Adipose tissue (tissue), 3 donors: ENCODE measurements around the gene ANK3. TPM values are rescaled to one million over a fixed set of nuclear protein-coding genes. Genes with fewer than 3 reads are reported as not detected.

Experiments used
- H3K27ac ChIP-seq: one replicate; pipeline ENCODE4 v1.5.1; 2013; ENCODE audit warnings: low read depth, low read length
- WGBS, 3 donors: extraction: QIAGEN DNeasy Blood & Tissue Kit; methylation state at CpG; one replicate each; pipeline ENCODE4 v1.1.7; 2013; 5-methylcytosine and 5-hydroxymethylcytosine counted together
- polyA plus RNA-seq, 3 donors: library from polyadenylated mRNA; stranded (reverse); fragments of 200-250 nt; gene quantifications; one replicate each; pipeline ENCODE4 v1.2.3, GENCODE V29; 2013
- donor health status: healthy with polysubstance abuse.
- donor health status: Bipolar disorder and iron deficiency.
- donor health status: healthy.

The ANK3 gene
- polyA plus RNA-seq, 3 donors, result 5.1 to 10.7 (median 7.9) TPM

DNA sequence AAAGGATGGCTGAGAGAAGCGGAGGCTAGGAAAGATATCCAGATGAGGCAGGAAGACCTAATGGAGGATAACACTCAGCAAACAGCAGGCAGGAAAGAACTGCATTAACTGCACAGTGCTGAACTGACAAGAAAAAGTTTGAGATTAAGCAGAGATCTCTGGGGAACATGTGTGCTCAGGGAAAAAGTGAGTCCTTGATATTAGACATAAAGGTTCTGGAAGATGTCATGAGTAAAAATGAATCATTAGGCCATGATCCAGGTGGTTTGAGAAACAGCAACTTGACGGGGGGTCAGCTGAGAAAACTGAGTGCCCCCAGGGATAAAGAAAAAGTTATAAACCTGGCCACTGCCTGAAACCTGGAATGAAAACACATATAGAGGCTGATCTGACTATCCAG, 27.3 kb upstream of the ANK3 start:
- H3K27ac ChIP-seq, result no peak overlapping the region
- WGBS, 3 donors, result 80 to 96% (median 88%) methylated on average over 2 of the region's 2 CpGs

GRCh38 chr10:60414877-60415585, 25.4 kb upstream of the ANK3 start:
- H3K27ac ChIP-seq, result no peak overlapping the region
- WGBS, 3 donors, result 63 to 78% (median 70%) methylated on average over 12 of the region's 12 CpGs

GRCh38 chr10:60414111-60414510, 24.4 kb upstream of the ANK3 start:
- no peak overlapping the region for H3K27ac ChIP-seq
- WGBS, 3 donors, result 88 to 94% (median 92%) methylated on average over 2 of the region's 2 CpGs

DNA sequence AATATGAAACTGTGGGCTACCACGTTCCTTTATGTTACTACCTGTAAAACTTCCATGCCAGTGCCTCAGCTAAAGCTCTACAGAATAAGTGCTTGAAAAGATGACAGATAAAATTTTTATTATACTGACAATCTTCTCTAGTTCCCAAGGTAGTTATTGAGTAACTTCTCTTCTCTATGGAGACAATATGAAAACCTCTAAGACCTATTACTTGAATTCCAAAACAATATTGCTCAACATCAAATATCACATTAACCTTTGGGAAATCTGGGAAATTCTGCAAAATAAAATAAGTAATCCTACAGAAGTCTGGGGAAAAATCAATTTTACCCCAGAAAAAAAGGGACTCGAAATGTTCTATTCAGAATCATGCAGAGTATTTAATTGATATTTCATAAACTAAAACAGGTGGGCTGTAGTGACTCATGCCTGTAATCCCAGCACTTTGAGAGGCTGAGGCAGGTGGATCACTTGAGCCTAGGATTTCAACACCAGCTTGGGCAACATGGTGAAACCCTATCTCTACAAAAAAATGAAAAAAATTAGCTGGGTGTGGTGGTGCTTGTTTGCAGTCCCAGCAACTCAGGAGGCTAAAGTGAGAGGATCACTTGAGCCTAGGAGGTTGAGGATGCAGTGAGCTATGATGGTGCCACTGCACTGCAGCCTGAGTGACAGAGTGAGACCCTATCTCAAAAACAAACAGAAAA, 23.8 kb upstream of the ANK3 start:
- whole genome bisulfite sequencing, 3 donors, result 84 to 89% (median 85%) methylated on average over 2 of the region's 2 CpGs
- H3K27ac ChIP-seq, result no peak overlapping the region

DNA sequence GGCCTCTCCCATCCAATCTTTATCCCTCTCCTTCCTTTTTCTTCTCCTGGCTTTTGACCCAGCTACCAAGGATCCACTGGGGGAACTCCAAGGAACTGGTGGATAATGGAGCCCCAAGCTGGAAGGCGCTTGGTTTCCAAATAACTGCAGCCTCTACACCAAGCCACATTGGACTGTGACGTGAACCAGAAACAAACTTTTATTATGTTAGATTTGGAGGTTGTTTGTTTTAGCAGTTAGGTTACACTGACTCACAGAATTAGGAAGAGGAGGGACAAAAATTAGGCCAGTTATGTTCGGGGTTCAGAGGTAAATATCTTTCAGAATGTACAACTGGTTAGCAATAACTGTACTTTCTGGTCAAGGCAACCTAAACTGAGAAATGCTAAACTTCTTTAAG, 21.3 kb upstream of the ANK3 start:
- 90 to 96% (median 92%) methylated on average over 3 of the region's 3 CpGs for WGBS, 3 donors
- no peak overlapping the region for H3K27ac ChIP-seq

DNA sequence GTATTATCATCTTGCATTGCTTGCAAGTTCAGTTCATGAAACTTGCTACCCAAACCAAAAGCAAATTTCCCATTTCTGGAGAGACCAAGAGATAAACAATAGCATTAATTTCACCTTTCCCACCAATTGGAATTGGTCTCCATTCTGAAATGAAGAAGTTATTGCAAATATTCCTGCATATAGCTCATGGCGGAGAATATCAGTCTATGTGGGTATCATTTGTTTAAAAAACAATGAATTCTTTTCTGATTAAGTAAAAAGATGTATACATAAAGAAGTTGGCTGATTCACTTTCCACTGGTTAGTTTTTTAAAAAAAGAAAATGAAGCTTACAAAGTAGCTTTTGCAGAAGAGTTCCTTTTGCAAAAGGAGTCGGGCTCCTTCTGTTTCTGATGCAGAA, 19.5 kb upstream of the ANK3 start:
- no peak overlapping the region for H3K27ac ChIP-seq
- WGBS, 3 donors, result 90 to 100% (median 93%) methylated on average over 2 of the region's 2 CpGs

DNA sequence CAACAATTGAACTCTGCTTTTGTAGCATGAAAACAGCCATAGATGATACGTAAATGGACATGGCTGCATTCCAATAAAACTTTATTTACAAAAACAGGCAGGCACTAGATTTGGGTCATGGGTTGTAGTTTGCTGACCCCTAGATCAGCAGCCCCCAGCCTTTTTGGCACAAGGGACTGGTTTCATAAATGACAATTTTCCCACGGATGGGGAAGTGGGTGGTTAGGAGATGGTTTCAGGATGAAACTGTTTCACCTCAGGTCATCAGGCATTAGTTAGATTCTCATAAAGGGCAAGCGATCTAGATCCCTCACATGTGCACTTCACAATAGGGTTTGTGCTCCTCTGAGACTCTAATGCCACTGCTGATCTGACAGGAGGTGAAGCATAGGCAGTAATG, 16.5 kb upstream of the ANK3 start:
- 90 to 94% (median 91%) methylated on average over 3 of the region's 3 CpGs for WGBS, 3 donors
- no peak overlapping the region for H3K27ac ChIP-seq

DNA sequence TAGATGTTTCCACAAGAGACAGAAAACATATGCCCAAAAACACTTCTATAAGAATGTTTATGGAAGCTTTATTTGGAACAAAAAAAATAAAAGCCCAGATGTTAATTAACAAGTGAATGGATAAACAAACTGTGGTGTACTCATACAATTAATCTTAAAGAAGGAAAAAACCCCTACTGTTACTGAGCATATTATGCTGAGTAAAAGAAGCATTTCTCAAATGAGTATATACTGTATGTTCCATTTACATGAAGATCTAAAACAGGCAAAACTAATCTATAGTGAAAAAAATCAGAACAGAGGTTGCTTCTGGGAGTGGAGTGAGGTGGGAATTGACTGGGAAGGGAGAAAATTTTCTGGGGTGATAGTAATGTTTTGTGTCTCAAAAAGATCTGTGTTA, 15.5 kb upstream of the ANK3 start:
- no peak overlapping the region for H3K27ac ChIP-seq

GRCh38 chr10:60403168-60403873, 13.6 kb upstream of the ANK3 start:
- WGBS, 3 donors, result 90 to 97% (median 93%) methylated on average over 8 of the region's 8 CpGs
- no peak overlapping the region for H3K27ac ChIP-seq

- H3K27ac ChIP-seq, result no peak overlapping the region
Measured at GRCh38 chr10:60400366-60400765, 10.7 kb upstream of the ANK3 start.

DNA sequence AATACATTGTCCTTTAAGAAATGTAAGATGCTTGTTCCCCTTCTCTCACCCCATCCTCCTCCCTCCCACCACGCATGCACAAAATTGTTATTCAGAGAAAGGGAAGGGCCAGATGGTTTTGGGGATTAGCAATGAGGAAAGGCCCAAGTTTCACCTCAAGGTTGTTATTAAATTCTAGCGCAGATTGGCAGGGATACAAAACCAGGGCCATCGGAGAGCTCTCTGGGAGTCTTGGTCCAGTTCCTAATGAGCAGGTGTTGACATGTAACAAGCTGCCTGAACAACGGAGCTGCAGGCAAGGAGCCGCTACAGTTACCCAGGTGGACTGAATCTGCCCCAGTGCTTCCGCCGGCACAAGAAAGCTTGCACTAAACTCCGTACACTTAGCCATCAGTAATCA, 9.7 kb upstream of the ANK3 start:
- WGBS, 3 donors, result 83 to 93% (median 86%) methylated on average over 8 of the region's 8 CpGs

GRCh38 chr10:60397792-60398191, 8.1 kb upstream of the ANK3 start:
- H3K27ac ChIP-seq, result no peak overlapping the region
- 70 to 83% (median 80%) methylated on average over 2 of the region's 2 CpGs for WGBS, 3 donors

More for the DNA sequence above, 9.7 kb upstream of the ANK3 start:
- no peak overlapping the region for H3K27ac ChIP-seq

GRCh38 chr10:60396766-60397165, 7.1 kb upstream of the ANK3 start:
- no peak overlapping the region for H3K27ac ChIP-seq
- WGBS, 3 donors, result 88 to 96% (median 90%) methylated on average over 3 of the region's 3 CpGs

GRCh38 chr10:60395711-60396110, 6.0 kb upstream of the ANK3 start:
- no peak overlapping the region for H3K27ac ChIP-seq
- 94 to 95% (median 94%) methylated on average over 7 of the region's 7 CpGs for WGBS, 3 donors

GRCh38 chr10:60394446-60394845, 4.8 kb upstream of the ANK3 start:
- no peak overlapping the region for H3K27ac ChIP-seq
- 74 to 87% (median 81%) methylated on average over 2 of the region's 2 CpGs for WGBS, 3 donors

DNA sequence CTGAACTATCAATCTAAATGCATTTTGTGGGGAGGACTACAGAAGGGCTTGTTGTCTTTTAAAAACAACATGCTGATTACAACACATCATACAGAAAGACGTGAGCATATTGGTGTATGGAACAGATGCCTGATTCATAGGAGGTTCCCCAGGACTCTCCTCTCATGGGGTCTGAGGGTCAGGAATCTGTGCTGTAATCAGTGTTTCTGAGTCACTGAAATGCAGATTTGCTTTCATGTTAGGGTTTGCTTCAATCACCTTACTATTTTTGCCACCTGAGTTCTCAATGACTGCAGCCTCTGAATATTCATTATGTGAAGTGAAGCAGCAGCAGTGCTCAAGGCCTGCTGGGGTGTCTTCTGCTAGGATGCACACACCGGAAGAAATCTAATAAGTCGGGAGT, 550 bp upstream of the ANK3 start:
- H3K27ac ChIP-seq, result no peak overlapping the region
- WGBS, 3 donors, result 72 to 88% (median 72%) methylated on average over 3 of the region's 3 CpGs

DNA sequence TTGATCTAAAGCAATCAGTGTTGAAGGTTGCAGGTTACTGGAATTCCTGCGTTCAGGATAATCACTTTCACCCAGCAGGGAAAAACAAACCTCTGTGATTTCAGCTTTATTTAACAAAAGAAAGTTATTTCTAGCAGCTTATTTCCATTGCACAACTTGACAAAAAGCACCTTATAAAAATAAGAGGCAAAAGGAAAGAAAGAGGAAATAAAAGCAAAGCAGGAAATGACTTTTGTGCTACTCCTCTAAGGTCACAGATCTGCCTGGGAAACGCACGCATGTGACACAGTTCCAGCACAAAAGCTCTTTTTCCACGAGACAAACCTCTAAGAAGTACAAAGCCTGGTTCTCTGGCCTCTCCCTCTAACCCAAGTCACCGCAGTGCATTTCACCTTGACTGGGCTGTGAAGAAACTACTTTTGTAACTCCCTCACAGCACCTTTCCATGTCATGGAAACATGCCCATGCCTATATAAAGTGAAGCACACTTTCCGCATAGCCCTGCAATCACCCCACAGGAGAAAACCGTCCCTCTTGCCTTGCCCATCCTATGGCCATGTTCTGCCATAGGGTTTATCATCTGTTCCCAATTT, 870 bp downstream of the ANK3 start:
- WGBS, 3 donors, result 47 to 61% (median 53%) methylated on average over 7 of the region's 7 CpGs
- no peak overlapping the region for H3K27ac ChIP-seq

DNA sequence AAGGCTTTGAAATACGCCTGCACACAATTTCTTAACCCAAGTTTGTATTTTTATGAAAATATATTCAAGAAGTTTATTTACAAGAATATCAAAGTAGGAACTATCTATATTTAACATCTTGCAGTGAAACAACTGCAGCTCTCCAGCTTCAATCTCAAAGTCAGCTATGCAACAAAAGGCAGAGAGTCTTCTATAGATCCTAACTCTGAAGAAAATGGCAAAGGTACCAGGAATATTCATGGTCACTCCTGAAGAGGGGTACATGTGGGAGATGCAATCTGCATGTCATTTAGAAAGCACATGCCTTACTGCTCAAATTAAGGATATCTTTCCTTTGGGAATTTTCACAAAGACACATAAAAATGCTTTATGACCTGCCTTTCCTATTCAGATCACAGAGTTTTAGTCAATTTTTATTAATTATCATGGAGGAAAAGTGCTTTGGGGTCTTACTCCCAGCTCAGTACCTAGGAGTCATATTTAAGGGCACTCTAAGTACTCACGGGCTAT, 1.5 kb downstream of the ANK3 start:
- no peak overlapping the region for H3K27ac ChIP-seq
- WGBS, 3 donors, result 85 to 90% (median 88%) methylated on average over 2 of the region's 2 CpGs

GRCh38 chr10:60387531-60387930, 2.1 kb downstream of the ANK3 start:
- no peak overlapping the region for H3K27ac ChIP-seq
- WGBS, 3 donors, result 85 to 89% (median 87%) methylated on average over 2 of the region's 2 CpGs
